Astrocyte (in vitro differentiated cells and primary cell): ENCODE results near the gene TLX3. TPM values are rescaled to one million over a fixed set of nuclear protein-coding genes. Genes with fewer than 3 reads are reported as not detected.

Experiments
- DNase-seq: peaks from one replicate; pipeline ENCODE4 v3.0.0-alpha.2; 2010; ENCODE audit warnings: low read depth
- FAIRE-seq: peaks from 2 replicates; lab custom pipeline; 2011; peaks lifted over from hg19 to GRCh38; lab: Jason Lieb, UNC
- H2AFZ ChIP-seq: 2 replicates; pipeline ENCODE4 v1.6.0; 2012; ENCODE audit warnings: low read depth, low read length, inconsistent platforms
- H3K27ac ChIP-seq: 2 replicates; pipeline ENCODE4 v1.5.1; 2011; ENCODE audit warnings: low read depth, low read length, inconsistent platforms
- H3K27me3 ChIP-seq: 2 replicates; pipeline ENCODE4 v1.6.0; 2011; ENCODE audit warnings: low read length, inconsistent platforms; ENCODE audit not compliant: insufficient read depth
- H3K36me3 ChIP-seq: 2 replicates; pipeline ENCODE4 v1.5.1; 2011; ENCODE audit warnings: low read length, inconsistent platforms; ENCODE audit not compliant: insufficient read depth
- H3K4me1 ChIP-seq: 2 replicates; pipeline ENCODE4 v1.5.1; 2011; ENCODE audit warnings: low read length, inconsistent platforms; ENCODE audit not compliant: insufficient read depth
- H3K4me2 ChIP-seq: 2 replicates; pipeline ENCODE4 v1.6.0; 2012; ENCODE audit warnings: low read length, inconsistent platforms
- H3K4me3 ChIP-seq: 2 replicates; pipeline ENCODE4 v1.5.1; 2011; ENCODE audit warnings: low read depth, mild to moderate bottlenecking, low read length, inconsistent platforms; ENCODE audit not compliant: insufficient read depth
- H3K79me2 ChIP-seq: 2 replicates; pipeline ENCODE4 v1.6.0; 2012; ENCODE audit warnings: mild to moderate bottlenecking, low read length, inconsistent platforms; ENCODE audit not compliant: insufficient read depth
- H3K9ac ChIP-seq: 2 replicates; pipeline ENCODE4 v1.6.0; 2012; ENCODE audit warnings: mild to moderate bottlenecking, low read length, inconsistent platforms
- H3K9me3 ChIP-seq: 2 replicates; pipeline ENCODE4 v1.5.1; 2012; ENCODE audit warnings: low read depth, mild to moderate bottlenecking, low read length, inconsistent platforms; ENCODE audit not compliant: insufficient read depth
- H4K20me1 ChIP-seq: 2 replicates; pipeline ENCODE4 v1.6.0; 2012; ENCODE audit warnings: low read length, inconsistent platforms; ENCODE audit not compliant: insufficient read depth
- H3K27ac Mint-ChIP-seq: one replicate; pipeline ENCODE4 v1.8.0; 2021; ENCODE audit warnings: mild to moderate bottlenecking, mixed read lengths; ENCODE audit not compliant: unreplicated experiment
- H3K27me3 Mint-ChIP-seq: one replicate; pipeline ENCODE4 v1.8.0; 2021; ENCODE audit warnings: low read depth, mixed read lengths; ENCODE audit not compliant: unreplicated experiment
- H3K36me3 Mint-ChIP-seq: one replicate; pipeline ENCODE4 v1.8.0; 2021; ENCODE audit warnings: low read depth, mixed read lengths; ENCODE audit not compliant: unreplicated experiment
- H3K4me1 Mint-ChIP-seq: one replicate; pipeline ENCODE4 v1.8.0; 2021; ENCODE audit warnings: low read depth, mixed read lengths; ENCODE audit not compliant: unreplicated experiment
- H3K4me3 Mint-ChIP-seq: one replicate; pipeline ENCODE4 v1.8.0; 2021; ENCODE audit warnings: mild to moderate bottlenecking, moderate library complexity, mixed read lengths; ENCODE audit not compliant: unreplicated experiment
- H3K9me3 Mint-ChIP-seq: one replicate; pipeline ENCODE4 v1.8.0; 2021; ENCODE audit warnings: mild to moderate bottlenecking, mixed read lengths; ENCODE audit not compliant: unreplicated experiment
- EZH2 ChIP-seq: IDR thresholded peaks from 2 replicates; pipeline ENCODE4 v1.6.1; 2012; ENCODE audit warnings: mild to moderate bottlenecking, low read length, inconsistent platforms; ENCODE audit not compliant: insufficient read depth
- total RNA-seq: library from RNA; stranded (reverse); gene quantifications from 2 replicates; pipeline ENCODE4 v1.2.1, GENCODE V29; 2021
- TF ChIP-seq, protein P1 (sequence below): IDR thresholded peaks from 2 replicates; pipeline ENCODE4 v1.5.1; 2011; ENCODE audit warnings: low read depth, mild to moderate bottlenecking, inconsistent platforms, low read length, moderate library complexity; ENCODE audit not compliant: insufficient read depth

Gene TLX3
- total RNA-seq, 1 donor from 2014 or later, result not detected

DNA sequence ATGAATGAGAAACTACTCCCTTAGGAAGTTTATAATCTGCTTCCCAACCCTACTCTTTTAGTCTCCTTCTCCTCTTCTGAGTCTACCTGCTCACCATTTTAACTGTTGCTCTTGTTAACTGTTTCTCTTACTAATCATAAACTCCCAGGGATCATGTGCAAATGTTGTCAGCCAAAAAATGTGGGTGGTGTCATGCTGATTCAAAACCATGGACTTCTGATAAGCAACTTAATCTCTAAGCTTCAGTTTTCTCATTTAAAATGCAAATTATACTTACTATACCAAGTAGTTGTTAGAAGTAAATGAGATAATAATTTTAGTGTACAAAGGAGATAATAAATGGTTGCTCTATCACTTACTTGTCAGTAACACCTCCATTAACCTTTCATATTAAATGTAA is 45.9 kb upstream of the TLX3 start:
- TF ChIP-seq, protein P1, sequence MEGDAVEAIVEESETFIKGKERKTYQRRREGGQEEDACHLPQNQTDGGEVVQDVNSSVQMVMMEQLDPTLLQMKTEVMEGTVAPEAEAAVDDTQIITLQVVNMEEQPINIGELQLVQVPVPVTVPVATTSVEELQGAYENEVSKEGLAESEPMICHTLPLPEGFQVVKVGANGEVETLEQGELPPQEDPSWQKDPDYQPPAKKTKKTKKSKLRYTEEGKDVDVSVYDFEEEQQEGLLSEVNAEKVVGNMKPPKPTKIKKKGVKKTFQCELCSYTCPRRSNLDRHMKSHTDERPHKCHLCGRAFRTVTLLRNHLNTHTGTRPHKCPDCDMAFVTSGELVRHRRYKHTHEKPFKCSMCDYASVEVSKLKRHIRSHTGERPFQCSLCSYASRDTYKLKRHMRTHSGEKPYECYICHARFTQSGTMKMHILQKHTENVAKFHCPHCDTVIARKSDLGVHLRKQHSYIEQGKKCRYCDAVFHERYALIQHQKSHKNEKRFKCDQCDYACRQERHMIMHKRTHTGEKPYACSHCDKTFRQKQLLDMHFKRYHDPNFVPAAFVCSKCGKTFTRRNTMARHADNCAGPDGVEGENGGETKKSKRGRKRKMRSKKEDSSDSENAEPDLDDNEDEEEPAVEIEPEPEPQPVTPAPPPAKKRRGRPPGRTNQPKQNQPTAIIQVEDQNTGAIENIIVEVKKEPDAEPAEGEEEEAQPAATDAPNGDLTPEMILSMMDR, result no peak
- Histone ChIP-seq H3K9me3 (no peaks in the 10 kb centered on the region), H4K20me1 (no peaks in the 10 kb centered on the region), H2AFZ (no peak overlapping the region), H3K27ac (no peak overlapping the region), H3K36me3 (no peaks in the 10 kb centered on the region), H3K9ac (no peak overlapping the region), H3K4me2 (no peak overlapping the region), H3K79me2 (no peaks in the 10 kb centered on the region), H3K4me3 (no peak overlapping the region), H3K4me1 (no peaks in the 10 kb centered on the region), H3K27me3 (no peaks in the 10 kb centered on the region)
- Mint-ChIP-seq H3K9me3 (no peaks in the 10 kb centered on the region), H3K4me3 (no peak overlapping the region), H3K4me1 (no peaks in the 10 kb centered on the region), H3K27ac (no peak overlapping the region), H3K36me3 (peaks cover 2% of the 10 kb centered on the region), H3K27me3 (no peaks in the 10 kb centered on the region)
- no peak for FAIRE-seq
- no peak for DNase-seq

DNA sequence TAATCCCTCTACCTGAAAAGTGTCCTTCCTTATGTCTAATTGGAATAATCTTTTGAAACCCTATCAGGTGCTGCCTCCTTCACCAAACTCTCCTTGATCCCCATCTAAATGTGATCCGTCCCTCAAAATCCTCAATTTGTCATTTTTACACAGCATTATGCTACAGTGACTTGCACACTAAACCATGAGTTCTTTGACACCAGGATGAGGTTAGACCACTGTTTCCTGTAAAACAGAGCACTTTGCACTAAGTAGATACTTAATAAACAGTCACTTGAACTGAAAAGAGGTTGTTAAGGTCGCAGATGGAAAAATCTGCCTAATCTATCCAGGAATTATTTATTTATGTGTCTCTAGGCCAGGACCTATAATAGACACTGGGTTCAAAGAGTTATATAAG is 44.2 kb upstream of the TLX3 start:
- H3K9ac ChIP-seq, result no peak overlapping the region
- H3K9me3 ChIP-seq, result no peaks in the 10 kb centered on the region
- TF ChIP-seq, protein P1, result no peak
- no peak for TF ChIP-seq EZH2
- Mint-ChIP-seq H3K27ac (no peak overlapping the region), H3K36me3 (peaks cover 4% of the 10 kb centered on the region), H3K9me3 (no peaks in the 10 kb centered on the region), H3K4me1 (peaks cover 5% of the 10 kb centered on the region), H3K27me3 (peaks cover 2% of the 10 kb centered on the region), H3K4me3 (no peak overlapping the region)
- no peaks in the 10 kb centered on the region for H4K20me1 ChIP-seq
- DNase-seq (no peak), FAIRE-seq (no peak)
- no peak overlapping the region for H2AFZ ChIP-seq
- H3K27me3 ChIP-seq, result no peaks in the 10 kb centered on the region
- no peaks in the 10 kb centered on the region for H3K36me3 ChIP-seq
- no peaks in the 10 kb centered on the region for H3K4me1 ChIP-seq
- no peak overlapping the region for H3K4me2 ChIP-seq
- no peak overlapping the region for H3K4me3 ChIP-seq
- H3K79me2 ChIP-seq, result no peaks in the 10 kb centered on the region
- no peak overlapping the region for H3K27ac ChIP-seq

DNA sequence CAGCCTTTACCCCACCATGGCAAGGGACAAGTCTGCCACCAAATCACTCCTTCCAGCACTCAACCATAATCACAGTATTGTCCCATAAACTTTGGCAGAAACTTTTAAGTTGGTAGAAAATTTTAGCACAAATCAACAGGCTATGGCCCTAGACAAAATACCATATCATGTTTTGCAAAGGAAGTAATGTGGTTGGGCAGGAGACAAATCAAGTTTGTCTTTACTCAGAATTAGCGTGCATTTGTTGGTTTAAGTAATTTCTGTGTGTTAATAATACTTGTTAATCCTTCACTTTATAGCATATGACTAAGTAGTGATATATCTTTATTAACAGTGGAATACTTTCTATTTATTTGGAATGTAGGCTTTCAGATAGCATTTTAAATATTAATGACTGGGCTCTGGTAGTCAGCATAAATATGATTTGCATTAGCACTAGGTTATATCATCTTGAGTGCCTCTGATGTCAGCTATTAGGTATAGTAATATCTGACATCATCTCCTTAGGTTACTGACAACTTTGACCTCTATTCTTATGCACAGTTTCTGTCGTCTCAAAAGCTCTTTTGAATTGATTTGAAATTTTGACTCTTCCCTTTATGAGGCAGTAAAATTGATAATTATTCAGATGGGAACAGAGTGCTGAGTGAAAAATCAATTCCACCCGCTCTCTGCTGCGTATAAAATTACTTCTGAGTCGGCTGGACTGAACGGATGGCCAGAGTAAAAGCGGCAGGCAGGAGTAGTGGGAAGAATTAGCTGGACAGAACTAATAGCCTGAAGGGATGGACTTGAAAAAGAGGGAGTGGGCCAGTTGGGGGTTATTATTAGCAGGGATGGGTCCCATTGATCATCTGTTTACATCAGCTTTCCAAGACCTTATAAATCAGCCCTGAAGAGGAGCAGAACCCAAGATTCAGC is 40.1 kb upstream of the TLX3 start:
- no peak for DNase-seq
- H3K9me3 Mint-ChIP-seq, result no peaks in the 10 kb centered on the region
- Histone ChIP-seq H3K79me2 (no peaks in the 10 kb centered on the region), H4K20me1 (no peaks in the 10 kb centered on the region), H3K4me2 (no peak overlapping the region), H3K9ac (no peak overlapping the region), H2AFZ (no peak overlapping the region), H3K9me3 (no peaks in the 10 kb centered on the region), H3K4me1 (no peaks in the 10 kb centered on the region), H3K27ac (no peak overlapping the region), H3K36me3 (no peaks in the 10 kb centered on the region), H3K27me3 (no peaks in the 10 kb centered on the region), H3K4me3 (no peak overlapping the region)
- H3K4me3 Mint-ChIP-seq, result no peak overlapping the region
- peaks cover 2% of the 10 kb centered on the region for H3K27me3 Mint-ChIP-seq
- peaks cover 4% of the 10 kb centered on the region for H3K36me3 Mint-ChIP-seq
- FAIRE-seq, result no peak
- H3K4me1 Mint-ChIP-seq, result peaks cover 8% of the 10 kb centered on the region
- TF ChIP-seq, protein P1, result no peak
- no peak for TF ChIP-seq EZH2
- peak overlapping the region; percentile 87 for H3K27ac Mint-ChIP-seq
